OCI-LY1 (cell line): ENCODE measurements around the gene ABCA8.

Experiments used
- EZH2 ChIP-seq: fragments of 200-600 bp; sonication (generic), shearing (Covaris generic); IDR thresholded peaks from 2 replicates; pipeline ENCODE4 v1.8.0; 2017; ENCODE audit warnings: borderline replicate concordance, mixed run types, mild to moderate bottlenecking, antibody characterized with exemption, low read length, moderate library complexity, mixed read lengths
- TF ChIP-seq, protein P1 (sequence below): fragments of 200-600 bp; sonication (generic), shearing (Covaris generic); IDR thresholded peaks from 2 replicates; pipeline ENCODE4 v1.5.1; 2017; ENCODE audit warnings: mild to moderate bottlenecking, antibody characterized with exemption, low read length, moderate library complexity, mixed read lengths

DNA sequence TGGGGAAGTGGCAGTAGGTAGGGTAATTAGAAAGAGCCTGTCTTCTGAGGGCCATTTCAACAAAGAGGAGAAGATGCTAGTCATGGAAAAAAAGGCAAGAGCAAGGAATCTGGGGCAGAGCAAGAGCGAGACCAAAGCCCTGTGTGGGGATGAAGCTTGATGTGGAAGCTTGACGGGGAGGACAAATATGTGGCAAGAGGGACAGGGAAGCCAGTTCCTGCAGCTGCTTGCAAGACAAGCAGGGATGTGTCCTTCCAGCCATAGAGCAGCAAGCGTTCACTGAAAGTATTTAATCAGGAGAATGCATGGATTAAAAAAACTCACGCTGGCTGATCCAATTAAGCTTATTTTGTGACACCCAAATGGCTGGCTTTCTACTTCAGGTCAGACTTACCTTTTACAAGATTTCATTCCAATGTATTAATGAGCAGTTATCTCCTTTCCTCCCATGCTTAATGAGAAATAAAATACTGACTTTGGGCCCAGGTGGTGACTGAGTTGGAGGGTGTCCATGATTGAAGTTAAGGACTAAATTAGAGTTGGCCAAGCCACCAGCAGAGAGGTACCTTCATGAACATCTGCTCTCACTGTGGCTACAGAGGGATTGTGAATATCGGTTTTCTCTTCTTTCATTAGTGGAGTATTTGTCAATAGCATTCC, 76.8 kb downstream of the ABCA8 start:
- TF ChIP-seq, protein P1, sequence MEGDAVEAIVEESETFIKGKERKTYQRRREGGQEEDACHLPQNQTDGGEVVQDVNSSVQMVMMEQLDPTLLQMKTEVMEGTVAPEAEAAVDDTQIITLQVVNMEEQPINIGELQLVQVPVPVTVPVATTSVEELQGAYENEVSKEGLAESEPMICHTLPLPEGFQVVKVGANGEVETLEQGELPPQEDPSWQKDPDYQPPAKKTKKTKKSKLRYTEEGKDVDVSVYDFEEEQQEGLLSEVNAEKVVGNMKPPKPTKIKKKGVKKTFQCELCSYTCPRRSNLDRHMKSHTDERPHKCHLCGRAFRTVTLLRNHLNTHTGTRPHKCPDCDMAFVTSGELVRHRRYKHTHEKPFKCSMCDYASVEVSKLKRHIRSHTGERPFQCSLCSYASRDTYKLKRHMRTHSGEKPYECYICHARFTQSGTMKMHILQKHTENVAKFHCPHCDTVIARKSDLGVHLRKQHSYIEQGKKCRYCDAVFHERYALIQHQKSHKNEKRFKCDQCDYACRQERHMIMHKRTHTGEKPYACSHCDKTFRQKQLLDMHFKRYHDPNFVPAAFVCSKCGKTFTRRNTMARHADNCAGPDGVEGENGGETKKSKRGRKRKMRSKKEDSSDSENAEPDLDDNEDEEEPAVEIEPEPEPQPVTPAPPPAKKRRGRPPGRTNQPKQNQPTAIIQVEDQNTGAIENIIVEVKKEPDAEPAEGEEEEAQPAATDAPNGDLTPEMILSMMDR: no peak
- TF ChIP-seq EZH2: no peak
